ENCODE measurements around the gene PNPT1. TPM values are rescaled to one million over a fixed set of nuclear protein-coding genes. Genes with fewer than 3 reads are reported as not detected.

Gene PNPT1
- 35.7 TPM for total RNA-seq

GRCh38 chr2:55693181-55694125, at the start of gene PNPT1:
Gene PNPT1, minus strand, starts transcription at chr2:55693844. Its CDS starts 21 bp downstream, at chr2:55693823.

GRCh38 chr2:55617175-55618024, 76.2 kb downstream of the PNPT1 start, which contains the start of gene PPP4R3B:
Gene PPP4R3B, minus strand, starts transcription at chr2:55617622. Its CDS starts 337 bp downstream, at chr2:55617285.

Other genes starting within 250 kb of the PNPT1 start
- gene CFAP36, start 174.1 kb downstream of the PNPT1 start, total RNA-seq, result 23.8 TPM
- 113 TPM for gene PPP4R3B, start 76.2 kb downstream of the PNPT1 start, total RNA-seq
- gene EFEMP1, start 229.9 kb upstream of the PNPT1 start, total RNA-seq, result 0.94 TPM

Measured in parietal lobe (tissue), 1 donor.